Measurements from ENCODE around the gene OPRPN. TPM values are rescaled to one million over a fixed set of nuclear protein-coding genes. Genes with fewer than 3 reads are reported as not detected.

The OPRPN gene
- total and polyA plus RNA-seq, 5 donors from 2014 or later, result not detected

GRCh38 chr4:70426789-70427188 lies 29.0 kb downstream of the OPRPN start:
- Histone ChIP-seq H3K4me1 (ENCODE audit: control insufficient read depth, insufficient read depth, low read length, poor library complexity, severe bottlenecking) (no peaks in the 10 kb centered on the region), H3K9me3 (ENCODE audit: control insufficient read depth in 2 of 2, low read length in 2 of 2) (no peaks in the 10 kb centered on the region), H3K4me3 (ENCODE audit: low read depth, low read length) (no peak overlapping the region), H3K36me3 (ENCODE audit: control insufficient read depth, insufficient read depth, low read length) (no peaks in the 10 kb centered on the region), H3K27me3 (ENCODE audit: control insufficient read depth, insufficient read depth, low read length) (no peaks in the 10 kb centered on the region), H3K27ac (ENCODE audit: insufficient read depth, low read length, poor library complexity, severe bottlenecking) (no peak overlapping the region)
- Mint-ChIP-seq H3K27me3 (peaks cover 4% of the 10 kb centered on the region), H3K36me3 (no peaks in the 10 kb centered on the region), H3K9me3 (peaks cover 0 to 11% (median 4%) of the 10 kb centered on the region in 7 donors), H3K27ac (no peak overlapping the region), H3K4me3 (no peak overlapping the region), H3K4me1 (no peaks in the 10 kb centered on the region)
- no peak for ATAC-seq (ENCODE audit: low read depth in 2 of 2)
- DNase-seq, result no peak

- Mint-ChIP-seq H3K27me3 (no peaks in the 10 kb centered on the region), H3K27ac (no peak overlapping the region)
Observed at GRCh38 chr4:70437197-70437596, 39.5 kb downstream of the OPRPN start.

GRCh38 chr4:70442474-70442873 lies 44.7 kb downstream of the OPRPN start:
- Mint-ChIP-seq H3K9me3 (peaks cover 0 to 4% (median 0%) of the 10 kb centered on the region in 7 donors), H3K4me1 (no peaks in the 10 kb centered on the region), H3K36me3 (no peaks in the 10 kb centered on the region), H3K27ac (no peak overlapping the region), H3K27me3 (no peaks in the 10 kb centered on the region), H3K4me3 (no peak overlapping the region)
- H3K36me3 ChIP-seq (ENCODE audit: control insufficient read depth, insufficient read depth, low read length), result no peaks in the 10 kb centered on the region
- no peaks in the 10 kb centered on the region for H3K27me3 ChIP-seq (ENCODE audit: control insufficient read depth, insufficient read depth, low read length)
- ATAC-seq (ENCODE audit: low read depth in 2 of 2), result no peak
- H3K27ac ChIP-seq (ENCODE audit: insufficient read depth, low read length, poor library complexity, severe bottlenecking), result no peak overlapping the region
- no peaks in the 10 kb centered on the region for H3K9me3 ChIP-seq (ENCODE audit: control insufficient read depth in 2 of 2, low read length in 2 of 2)
- no peak for DNase-seq
- no peaks in the 10 kb centered on the region for H3K4me1 ChIP-seq (ENCODE audit: control insufficient read depth, insufficient read depth, low read length, poor library complexity, severe bottlenecking)
- H3K4me3 ChIP-seq (ENCODE audit: low read depth, low read length), result no peak overlapping the region

More at GRCh38 chr4:70437197-70437596, 39.5 kb downstream of the OPRPN start:
- H3K4me3 Mint-ChIP-seq, result no peak overlapping the region
- H3K27me3 ChIP-seq (ENCODE audit: control insufficient read depth, insufficient read depth, low read length), result no peaks in the 10 kb centered on the region
- ATAC-seq (ENCODE audit: low read depth in 2 of 2), result no peak
- H3K27ac ChIP-seq (ENCODE audit: insufficient read depth, low read length, poor library complexity, severe bottlenecking), result no peak overlapping the region
- H3K36me3 Mint-ChIP-seq, result no peaks in the 10 kb centered on the region
- no peak for DNase-seq
- no peaks in the 10 kb centered on the region for H3K9me3 ChIP-seq (ENCODE audit: control insufficient read depth in 2 of 2, low read length in 2 of 2)
- H3K4me1 ChIP-seq (ENCODE audit: control insufficient read depth, insufficient read depth, low read length, poor library complexity, severe bottlenecking), result no peaks in the 10 kb centered on the region
- H3K4me1 Mint-ChIP-seq, result no peaks in the 10 kb centered on the region
- H3K4me3 ChIP-seq (ENCODE audit: low read depth, low read length), result no peak overlapping the region
- H3K9me3 Mint-ChIP-seq, result peaks cover 0 to 8% (median 4%) of the 10 kb centered on the region in 7 donors
- no peaks in the 10 kb centered on the region for H3K36me3 ChIP-seq (ENCODE audit: control insufficient read depth, insufficient read depth, low read length)

GRCh38 chr4:70443329-70443728 lies 45.6 kb downstream of the OPRPN start:
- DNase-seq (no peak), ATAC-seq (ENCODE audit: low read depth in 2 of 2) (no peak)

GRCh38 chr4:70449220-70449619 lies 51.5 kb downstream of the OPRPN start:
- Mint-ChIP-seq H3K9me3 (peaks cover 0 to 9% (median 2%) of the 10 kb centered on the region in 7 donors), H3K4me1 (no peaks in the 10 kb centered on the region), H3K27me3 (no peaks in the 10 kb centered on the region), H3K36me3 (no peaks in the 10 kb centered on the region), H3K27ac (peak overlapping the region in 1 of 3 donors; percentile 40), H3K4me3 (no peak overlapping the region)
- Histone ChIP-seq H3K4me1 (ENCODE audit: control insufficient read depth, insufficient read depth, low read length, poor library complexity, severe bottlenecking) (no peaks in the 10 kb centered on the region), H3K27ac (ENCODE audit: insufficient read depth, low read length, poor library complexity, severe bottlenecking) (no peak overlapping the region), H3K4me3 (ENCODE audit: low read depth, low read length) (no peak overlapping the region), H3K36me3 (ENCODE audit: control insufficient read depth, insufficient read depth, low read length) (no peaks in the 10 kb centered on the region), H3K27me3 (ENCODE audit: control insufficient read depth, insufficient read depth, low read length) (no peaks in the 10 kb centered on the region), H3K9me3 (ENCODE audit: control insufficient read depth in 2 of 2, low read length in 2 of 2) (no peaks in the 10 kb centered on the region)
- ATAC-seq (ENCODE audit: low read depth in 2 of 2) (no peak), DNase-seq (no peak)

More at GRCh38 chr4:70443329-70443728, 45.6 kb downstream of the OPRPN start:
- no peaks in the 10 kb centered on the region for H3K27me3 ChIP-seq (ENCODE audit: control insufficient read depth, insufficient read depth, low read length)
- H3K36me3 Mint-ChIP-seq, result no peaks in the 10 kb centered on the region
- no peak overlapping the region for H3K4me3 Mint-ChIP-seq
- no peak overlapping the region for H3K27ac Mint-ChIP-seq
- peaks cover 0 to 4% (median 0%) of the 10 kb centered on the region in 7 donors for H3K9me3 Mint-ChIP-seq
- no peaks in the 10 kb centered on the region for H3K4me1 ChIP-seq (ENCODE audit: control insufficient read depth, insufficient read depth, low read length, poor library complexity, severe bottlenecking)
- no peaks in the 10 kb centered on the region for H3K9me3 ChIP-seq (ENCODE audit: control insufficient read depth in 2 of 2, low read length in 2 of 2)
- H3K27me3 Mint-ChIP-seq, result no peaks in the 10 kb centered on the region
- no peak overlapping the region for H3K4me3 ChIP-seq (ENCODE audit: low read depth, low read length)
- no peaks in the 10 kb centered on the region for H3K36me3 ChIP-seq (ENCODE audit: control insufficient read depth, insufficient read depth, low read length)
- no peaks in the 10 kb centered on the region for H3K4me1 Mint-ChIP-seq
- H3K27ac ChIP-seq (ENCODE audit: insufficient read depth, low read length, poor library complexity, severe bottlenecking), result no peak overlapping the region

GRCh38 chr4:70452946-70453345 lies 55.2 kb downstream of the OPRPN start:
- Histone ChIP-seq H3K4me1 (ENCODE audit: control insufficient read depth, insufficient read depth, low read length, poor library complexity, severe bottlenecking) (no peaks in the 10 kb centered on the region), H3K9me3 (ENCODE audit: control insufficient read depth in 2 of 2, low read length in 2 of 2) (no peaks in the 10 kb centered on the region), H3K4me3 (ENCODE audit: low read depth, low read length) (no peak overlapping the region), H3K36me3 (ENCODE audit: control insufficient read depth, insufficient read depth, low read length) (no peaks in the 10 kb centered on the region), H3K27ac (ENCODE audit: insufficient read depth, low read length, poor library complexity, severe bottlenecking) (no peak overlapping the region), H3K27me3 (ENCODE audit: control insufficient read depth, insufficient read depth, low read length) (no peaks in the 10 kb centered on the region)
- no peaks in the 10 kb centered on the region for H3K4me1 Mint-ChIP-seq
- ATAC-seq (ENCODE audit: low read depth in 2 of 2) (no peak), DNase-seq (no peak)
- H3K9me3 Mint-ChIP-seq, result peaks cover 0 to 9% (median 2%) of the 10 kb centered on the region in 7 donors
- H3K27ac Mint-ChIP-seq, result no peak overlapping the region
- no peaks in the 10 kb centered on the region for H3K36me3 Mint-ChIP-seq
- no peaks in the 10 kb centered on the region for H3K27me3 Mint-ChIP-seq
- H3K4me3 Mint-ChIP-seq, result no peak overlapping the region

Other genes with a start within 250 kb of the OPRPN start
- gene PRR27, start 243.7 kb upstream of the OPRPN start, total RNA-seq, result not detected
- gene PRR27, start 243.7 kb upstream of the OPRPN start, polyA plus RNA-seq, result not detected
- gene ODAM, start 202.2 kb upstream of the OPRPN start, total RNA-seq, result not detected
- gene ODAM, start 202.2 kb upstream of the OPRPN start, polyA plus RNA-seq, result not detected
- not detected for gene FDCSP, start 171.8 kb upstream of the OPRPN start, total RNA-seq
- not detected for gene FDCSP, start 171.8 kb upstream of the OPRPN start, polyA plus RNA-seq
- not detected for gene CSN3, start 155.3 kb upstream of the OPRPN start, total RNA-seq
- gene CSN3, start 155.3 kb upstream of the OPRPN start, polyA plus RNA-seq, result not detected
- gene CABS1, start 63.0 kb upstream of the OPRPN start, total RNA-seq, result not detected
- not detected for gene CABS1, start 63.0 kb upstream of the OPRPN start, polyA plus RNA-seq
- gene SMR3A, start 37.2 kb upstream of the OPRPN start, total RNA-seq, result not detected
- not detected for gene SMR3A, start 37.2 kb upstream of the OPRPN start, polyA plus RNA-seq
- not detected for gene SMR3B, start 14.8 kb upstream of the OPRPN start, total RNA-seq
- gene SMR3B, start 14.8 kb upstream of the OPRPN start, polyA plus RNA-seq, result not detected
- gene MUC7, start 74.3 kb downstream of the OPRPN start, total RNA-seq, result not detected
- not detected for gene MUC7, start 74.3 kb downstream of the OPRPN start, polyA plus RNA-seq
- gene AMTN, start 120.6 kb downstream of the OPRPN start, total RNA-seq, result not detected
- gene AMTN, start 120.6 kb downstream of the OPRPN start, polyA plus RNA-seq, result not detected
- gene AMBN, start 194.3 kb downstream of the OPRPN start, total RNA-seq, result not detected
- not detected for gene AMBN, start 194.3 kb downstream of the OPRPN start, polyA plus RNA-seq
- gene ENAM, start 230.8 kb downstream of the OPRPN start, total RNA-seq, result not detected
- not detected for gene ENAM, start 230.8 kb downstream of the OPRPN start, polyA plus RNA-seq